ENCODE results near the gene VIL1.

VIL1 gene

DNA sequence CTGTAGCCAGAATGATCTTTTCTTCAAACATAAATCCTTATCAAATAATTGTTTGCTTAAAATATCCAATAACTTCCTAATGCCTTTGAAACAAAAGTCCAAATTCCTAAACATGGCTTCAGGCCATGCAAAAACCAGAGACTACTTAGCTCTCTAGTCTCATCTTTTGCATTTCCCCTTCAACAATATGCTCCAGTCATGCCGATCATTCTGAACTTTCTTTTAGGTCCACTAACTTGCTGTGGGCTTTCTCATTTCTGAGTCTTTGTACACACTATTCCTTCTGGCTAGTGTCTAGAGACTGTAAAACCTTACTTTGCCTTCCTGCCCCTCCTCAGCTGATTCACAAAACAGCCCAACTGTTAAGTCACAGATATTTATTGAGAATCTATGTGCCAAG is 51.5 kb downstream of the VIL1 start:
- no peak for TF ChIP-seq ZFP3 (CRISPR knock-in tag; IDR thresholded peaks at IDR 0.05)
- TF ChIP-seq, protein P1, sequence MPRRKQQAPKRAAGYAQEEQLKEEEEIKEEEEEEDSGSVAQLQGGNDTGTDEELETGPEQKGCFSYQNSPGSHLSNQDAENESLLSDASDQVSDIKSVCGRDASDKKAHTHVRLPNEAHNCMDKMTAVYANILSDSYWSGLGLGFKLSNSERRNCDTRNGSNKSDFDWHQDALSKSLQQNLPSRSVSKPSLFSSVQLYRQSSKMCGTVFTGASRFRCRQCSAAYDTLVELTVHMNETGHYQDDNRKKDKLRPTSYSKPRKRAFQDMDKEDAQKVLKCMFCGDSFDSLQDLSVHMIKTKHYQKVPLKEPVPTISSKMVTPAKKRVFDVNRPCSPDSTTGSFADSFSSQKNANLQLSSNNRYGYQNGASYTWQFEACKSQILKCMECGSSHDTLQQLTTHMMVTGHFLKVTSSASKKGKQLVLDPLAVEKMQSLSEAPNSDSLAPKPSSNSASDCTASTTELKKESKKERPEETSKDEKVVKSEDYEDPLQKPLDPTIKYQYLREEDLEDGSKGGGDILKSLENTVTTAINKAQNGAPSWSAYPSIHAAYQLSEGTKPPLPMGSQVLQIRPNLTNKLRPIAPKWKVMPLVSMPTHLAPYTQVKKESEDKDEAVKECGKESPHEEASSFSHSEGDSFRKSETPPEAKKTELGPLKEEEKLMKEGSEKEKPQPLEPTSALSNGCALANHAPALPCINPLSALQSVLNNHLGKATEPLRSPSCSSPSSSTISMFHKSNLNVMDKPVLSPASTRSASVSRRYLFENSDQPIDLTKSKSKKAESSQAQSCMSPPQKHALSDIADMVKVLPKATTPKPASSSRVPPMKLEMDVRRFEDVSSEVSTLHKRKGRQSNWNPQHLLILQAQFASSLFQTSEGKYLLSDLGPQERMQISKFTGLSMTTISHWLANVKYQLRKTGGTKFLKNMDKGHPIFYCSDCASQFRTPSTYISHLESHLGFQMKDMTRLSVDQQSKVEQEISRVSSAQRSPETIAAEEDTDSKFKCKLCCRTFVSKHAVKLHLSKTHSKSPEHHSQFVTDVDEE (CRISPR knock-in tag; IDR thresholded peaks at IDR 0.05), result no peak
- no peak for TF ChIP-seq ZC3H10 (CRISPR knock-in tag; IDR thresholded peaks at IDR 0.05)
- no peak for TF ChIP-seq ISL1 (CRISPR knock-in tag; IDR thresholded peaks at IDR 0.05)
- no peak for TF ChIP-seq GLIS3 (CRISPR knock-in tag; IDR thresholded peaks at IDR 0.05)
- TF ChIP-seq SNAI2 (CRISPR knock-in tag; IDR thresholded peaks at IDR 0.05), result no peak
- no peak for ATAC-seq

DNA sequence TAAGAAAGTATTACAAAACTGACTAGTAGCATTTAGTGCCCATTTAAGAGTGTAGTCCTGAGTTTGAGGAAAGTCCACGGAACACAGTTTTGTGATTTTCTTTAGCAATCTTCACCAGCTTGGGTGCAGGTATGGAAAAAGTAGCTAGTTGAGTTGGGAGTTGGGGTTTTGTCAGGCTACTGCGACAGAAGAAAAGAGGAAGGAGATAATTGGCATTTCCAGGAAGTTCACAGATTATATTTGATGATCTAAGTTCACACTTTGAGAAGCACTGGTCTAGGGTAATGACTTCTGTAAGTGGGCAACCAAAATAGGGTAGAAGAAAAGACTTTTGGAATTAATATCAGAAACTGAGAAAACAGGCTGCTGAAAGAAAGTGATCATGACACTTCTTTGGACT is 52.1 kb downstream of the VIL1 start:
- no peak for TF ChIP-seq PATZ1 (CRISPR knock-in tag; IDR thresholded peaks at IDR 0.05; ENCODE audit: borderline replicate concordance)
- TF ChIP-seq PPARA (CRISPR knock-in tag; IDR thresholded peaks at IDR 0.05; ENCODE audit: borderline replicate concordance), result no peak
- TF ChIP-seq, protein P2, sequence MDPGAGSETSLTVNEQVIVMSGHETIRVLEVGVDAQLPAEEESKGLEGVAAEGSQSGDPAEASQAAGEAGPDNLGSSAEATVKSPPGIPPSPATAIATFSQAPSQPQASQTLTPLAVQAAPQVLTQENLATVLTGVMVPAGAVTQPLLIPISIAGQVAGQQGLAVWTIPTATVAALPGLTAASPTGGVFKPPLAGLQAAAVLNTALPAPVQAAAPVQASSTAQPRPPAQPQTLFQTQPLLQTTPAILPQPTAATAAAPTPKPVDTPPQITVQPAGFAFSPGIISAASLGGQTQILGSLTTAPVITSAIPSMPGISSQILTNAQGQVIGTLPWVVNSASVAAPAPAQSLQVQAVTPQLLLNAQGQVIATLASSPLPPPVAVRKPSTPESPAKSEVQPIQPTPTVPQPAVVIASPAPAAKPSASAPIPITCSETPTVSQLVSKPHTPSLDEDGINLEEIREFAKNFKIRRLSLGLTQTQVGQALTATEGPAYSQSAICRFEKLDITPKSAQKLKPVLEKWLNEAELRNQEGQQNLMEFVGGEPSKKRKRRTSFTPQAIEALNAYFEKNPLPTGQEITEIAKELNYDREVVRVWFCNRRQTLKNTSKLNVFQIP (CRISPR knock-in tag; IDR thresholded peaks at IDR 0.05; ENCODE audit: borderline replicate concordance, low read depth), result no peak
- TF ChIP-seq, protein P1 (CRISPR knock-in tag; IDR thresholded peaks at IDR 0.05), result no peak
- no peak for TF ChIP-seq OSR1 (CRISPR knock-in tag; IDR thresholded peaks at IDR 0.05)
- no peak for TF ChIP-seq CSDC2 (CRISPR knock-in tag; IDR thresholded peaks at IDR 0.05)
- no peak for TF ChIP-seq ZNF565 (CRISPR knock-in tag; conservative IDR thresholded peaks at IDR 0.05; ENCODE audit: low read depth)
- TF ChIP-seq ZC3H10 (CRISPR knock-in tag; IDR thresholded peaks at IDR 0.05), result no peak
- TF ChIP-seq ZNF8 (CRISPR knock-in tag; IDR thresholded peaks at IDR 0.05), result no peak
- TF ChIP-seq ESRRG (CRISPR knock-in tag; IDR thresholded peaks at IDR 0.05), result no peak
- no peak for TF ChIP-seq ARNTL (CRISPR knock-in tag; IDR thresholded peaks at IDR 0.05; ENCODE audit: borderline replicate concordance, low read depth)
- no peak for TF ChIP-seq TCF4 (CRISPR knock-in tag; IDR thresholded peaks at IDR 0.05; ENCODE audit: borderline replicate concordance)
- no peak for TF ChIP-seq TOX (CRISPR knock-in tag; IDR thresholded peaks at IDR 0.05; ENCODE audit: borderline replicate concordance)
- no peak for TF ChIP-seq GLIS3 (CRISPR knock-in tag; IDR thresholded peaks at IDR 0.05)
- no peak for TF ChIP-seq ZFP3 (CRISPR knock-in tag; IDR thresholded peaks at IDR 0.05)
- no peak for TF ChIP-seq ZNF70 (CRISPR knock-in tag; IDR thresholded peaks at IDR 0.05)
- ATAC-seq, result no peak

GRCh38 chr2:218471982-218472381 is 53.1 kb downstream of the VIL1 start:
- ATAC-seq, result no peak
- TF ChIP-seq ZC3H10 (CRISPR knock-in tag; IDR thresholded peaks at IDR 0.05) (no peak), ZNF70 (CRISPR knock-in tag; IDR thresholded peaks at IDR 0.05) (no peak), SNAI2 (CRISPR knock-in tag; IDR thresholded peaks at IDR 0.05) (no peak), ZFP3 (CRISPR knock-in tag; IDR thresholded peaks at IDR 0.05) (no peak), BACH2 (CRISPR knock-in tag; IDR thresholded peaks at IDR 0.05; ENCODE audit: borderline replicate concordance) (no peak), ZFP30 (CRISPR knock-in tag; IDR thresholded peaks at IDR 0.05) (no peak), GLIS3 (CRISPR knock-in tag; IDR thresholded peaks at IDR 0.05) (no peak), ARNTL (CRISPR knock-in tag; IDR thresholded peaks at IDR 0.05; ENCODE audit: borderline replicate concordance, low read depth) (no peak), TCF4 (CRISPR knock-in tag; IDR thresholded peaks at IDR 0.05; ENCODE audit: borderline replicate concordance) (no peak), OSR1 (CRISPR knock-in tag; IDR thresholded peaks at IDR 0.05) (no peak), ESRRG (CRISPR knock-in tag; IDR thresholded peaks at IDR 0.05) (no peak), RARB (CRISPR knock-in tag; IDR thresholded peaks at IDR 0.05) (no peak), ZNF565 (CRISPR knock-in tag; conservative IDR thresholded peaks at IDR 0.05; ENCODE audit: low read depth) (no peak)
- TF ChIP-seq, protein P2 (CRISPR knock-in tag; IDR thresholded peaks at IDR 0.05; ENCODE audit: borderline replicate concordance, low read depth), result no peak
